HEK293 (cell line): ENCODE results near the gene PRM3.
A peak's percentile ranks its signal among the peaks of the same experiment; 100 is the strongest.

Experiments
- CTCF ChIA-PET: fragments of 350-600 bp; formaldehyde crosslinking; extraction: SDS; loops from one replicate; lab custom pipeline; 2021; ENCODE audit warnings: antibody characterized with exemption; lab: Yijun Ruan, JAX
- POLR2A ChIA-PET: fragments of 300-600 bp; formaldehyde crosslinking; extraction: SDS; loops from one replicate; lab custom pipeline; 2020; ENCODE audit warnings: antibody characterized with exemption, inconsistent platforms; lab: Yijun Ruan, JAX
- H3K27ac ChIP-seq: fragments of 200-500 bp; sonication (Bioruptor generic); 2 replicates; pipeline ENCODE4 v1.5.1; 2014; ENCODE audit warnings: low read depth, low read length, control low read depth, inconsistent platforms; ENCODE audit errors: extremely low read depth
- H3K36me3 ChIP-seq, 2 experiments: fragments of 200-500 bp in 1 of 2; sonication (Bioruptor generic) in 1 of 2; 1 replicate in 1 of 2; 2 replicates in 1 of 2; pipeline ENCODE4 v1.5.1; 2014 to 2017; ENCODE audit warnings: inconsistent platforms in 2 of 2, low read length in 2 of 2; ENCODE audit not compliant: control insufficient read depth in 2 of 2, insufficient read depth in 1 of 2
- H3K4me1 ChIP-seq: fragments of 200-500 bp; sonication (Bioruptor generic); 2 replicates; pipeline ENCODE4 v1.5.1; 2014; ENCODE audit warnings: mild to moderate bottlenecking, low read length, inconsistent platforms; ENCODE audit not compliant: control insufficient read depth, insufficient read depth
- H3K4me3 ChIP-seq: 2 replicates; pipeline ENCODE4 v1.5.1; 2011; ENCODE audit warnings: low read depth, mild to moderate bottlenecking, control low read depth, low read length, moderate library complexity
- H3K9me3 ChIP-seq: fragments of 200-500 bp; sonication (Bioruptor generic); 2 replicates; pipeline ENCODE4 v1.5.1; 2014; ENCODE audit warnings: low read depth, low read length, inconsistent platforms; ENCODE audit not compliant: control insufficient read depth, insufficient read depth
- FEZF1 ChIP-seq: fragments of 450-650 bp; formaldehyde crosslinking; IDR thresholded peaks from 2 replicates; pipeline ENCODE4 v1.5.1; 2016; ENCODE audit warnings: missing biosample characterization, missing genetic modification characterization
- GLIS2 ChIP-seq: fragments of 450-650 bp; formaldehyde crosslinking; IDR thresholded peaks from 2 replicates; pipeline ENCODE4 v1.5.1; 2016; ENCODE audit warnings: missing biosample characterization, missing genetic modification characterization
- HOXC10 ChIP-seq: sonication (generic); formaldehyde crosslinking; IDR thresholded peaks from 2 replicates; pipeline ENCODE4 v1.8.1; 2023; ENCODE audit warnings: mild to moderate bottlenecking, missing genetic modification reagents
- KLF10 ChIP-seq: fragments of 450-650 bp; IDR thresholded peaks from 2 replicates; pipeline ENCODE4 v1.5.1; 2018; ENCODE audit warnings: missing biosample characterization, mild to moderate bottlenecking, missing genetic modification characterization
- KLF9 ChIP-seq: fragments of 450-650 bp; formaldehyde crosslinking; IDR thresholded peaks from 2 replicates; pipeline ENCODE4 v1.5.1; 2016; ENCODE audit warnings: missing biosample characterization, missing genetic modification characterization, low read depth
- YY1 ChIP-seq: fragments of 450-650 bp; formaldehyde crosslinking; IDR thresholded peaks from 2 replicates; pipeline ENCODE4 v1.5.1; 2018; ENCODE audit warnings: missing biosample characterization, missing genetic modification characterization
- ZBTB20 ChIP-seq: fragments of 450-650 bp; formaldehyde crosslinking; IDR thresholded peaks from 2 replicates; pipeline ENCODE4 v1.5.1; 2016; ENCODE audit warnings: missing biosample characterization, missing genetic modification characterization
- ZBTB7A ChIP-seq: fragments of 450-650 bp; formaldehyde crosslinking; IDR thresholded peaks from 2 replicates; pipeline ENCODE4 v1.5.1; 2016; ENCODE audit warnings: low read depth, missing biosample characterization, missing genetic modification characterization
- ZFP69B ChIP-seq: fragments of 450-650 bp; formaldehyde crosslinking; IDR thresholded peaks from 2 replicates; pipeline ENCODE4 v1.5.1; 2016; ENCODE audit warnings: missing biosample characterization, missing genetic modification characterization
- ZIC2 ChIP-seq: fragments of 450-650 bp; formaldehyde crosslinking; IDR thresholded peaks from 2 replicates; pipeline ENCODE4 v1.5.1; 2016; ENCODE audit warnings: missing biosample characterization, missing genetic modification characterization
- ZNF114 ChIP-seq: fragments of 450-650 bp; formaldehyde crosslinking; IDR thresholded peaks from 2 replicates; pipeline ENCODE4 v1.5.0; 2017; ENCODE audit warnings: missing biosample characterization, missing genetic modification characterization
- ZNF138 ChIP-seq: fragments of 450-650 bp; formaldehyde crosslinking; IDR thresholded peaks from 2 replicates; pipeline ENCODE4 v1.5.1; 2016; ENCODE audit warnings: missing biosample characterization, missing genetic modification characterization, borderline replicate concordance
- ZNF146 ChIP-seq: fragments of 450-650 bp; formaldehyde crosslinking; IDR thresholded peaks from 2 replicates; pipeline ENCODE4 v1.5.1; 2016; ENCODE audit warnings: missing biosample characterization, missing genetic modification characterization
- ZNF157 ChIP-seq: fragments of 450-650 bp; formaldehyde crosslinking; IDR thresholded peaks from 2 replicates; pipeline ENCODE4 v1.5.1; 2016; ENCODE audit warnings: missing biosample characterization, missing genetic modification characterization
- ZNF2 ChIP-seq: fragments of 450-650 bp; formaldehyde crosslinking; IDR thresholded peaks from 2 replicates; pipeline ENCODE4 v1.5.1; 2016; ENCODE audit warnings: missing biosample characterization, missing genetic modification characterization
- ZNF335 ChIP-seq: fragments of 450-650 bp; formaldehyde crosslinking; conservative IDR thresholded peaks from 2 replicates; pipeline ENCODE4 v1.5.1; 2016; ENCODE audit warnings: missing biosample characterization, missing genetic modification characterization
- ZNF341 ChIP-seq: fragments of 450-650 bp; formaldehyde crosslinking; IDR thresholded peaks from 2 replicates; pipeline ENCODE4; 2016; ENCODE audit warnings: low read depth, missing biosample characterization, missing genetic modification characterization
- ZNF416 ChIP-seq: fragments of 450-650 bp; formaldehyde crosslinking; IDR thresholded peaks from 2 replicates; pipeline ENCODE4 v1.5.1; 2016; ENCODE audit warnings: missing biosample characterization, missing genetic modification characterization
- ZNF548 ChIP-seq: fragments of 450-650 bp; formaldehyde crosslinking; IDR thresholded peaks from 2 replicates; pipeline ENCODE4 v1.5.1; 2016; ENCODE audit warnings: missing biosample characterization, missing genetic modification characterization
- ZNF561 ChIP-seq: fragments of 450-650 bp; IDR thresholded peaks from 2 replicates; pipeline ENCODE4 v1.5.1; 2018; ENCODE audit warnings: missing biosample characterization, missing genetic modification characterization, borderline replicate concordance
- ZNF596 ChIP-seq: fragments of 450-650 bp; IDR thresholded peaks from 2 replicates; pipeline ENCODE4 v1.5.0; 2018; ENCODE audit warnings: missing biosample characterization, mild to moderate bottlenecking, missing genetic modification characterization, moderate library complexity
- ZNF600 ChIP-seq: fragments of 450-650 bp; formaldehyde crosslinking; IDR thresholded peaks from 2 replicates; pipeline ENCODE4 v1.5.1; 2016; ENCODE audit warnings: missing biosample characterization, missing genetic modification characterization
- ZNF623 ChIP-seq: fragments of 450-650 bp; formaldehyde crosslinking; IDR thresholded peaks from 2 replicates; pipeline ENCODE4 v1.5.1; 2016; ENCODE audit warnings: missing biosample characterization, missing genetic modification characterization
- ZNF624 ChIP-seq: fragments of 450-650 bp; formaldehyde crosslinking; IDR thresholded peaks from 2 replicates; pipeline ENCODE4 v1.5.1; 2017; ENCODE audit warnings: missing biosample characterization, missing genetic modification characterization
- ZNF747 ChIP-seq: fragments of 450-650 bp; formaldehyde crosslinking; IDR thresholded peaks from 2 replicates; pipeline ENCODE4 v1.5.1; 2016; ENCODE audit warnings: missing biosample characterization, missing genetic modification characterization
- ZXDB ChIP-seq: fragments of 450-650 bp; formaldehyde crosslinking; IDR thresholded peaks from 2 replicates; pipeline ENCODE4 v1.5.1; 2016; ENCODE audit warnings: missing biosample characterization, missing genetic modification characterization
- TF ChIP-seq, protein P1 (sequence below): fragments of 450-650 bp; formaldehyde crosslinking; IDR thresholded peaks from 2 replicates; pipeline ENCODE4 v1.5.1; 2016; ENCODE audit warnings: missing biosample characterization, missing genetic modification characterization
- TF ChIP-seq, protein P2 (sequence below): IDR thresholded peaks from 2 replicates; pipeline ENCODE4 v1.6.1; 2011; ENCODE audit warnings: mild to moderate bottlenecking, low read depth, low read length, borderline replicate concordance
- TF ChIP-seq, protein P3 (sequence below): fragments of 450-650 bp; formaldehyde crosslinking; optimal IDR thresholded peaks from 2 replicates; pipeline ENCODE3; 2016; ENCODE audit warnings: missing biosample characterization, mild to moderate bottlenecking, missing genetic modification characterization
- TF ChIP-seq, protein P4 (sequence below): fragments of 450-650 bp; formaldehyde crosslinking; IDR thresholded peaks from 2 replicates; pipeline ENCODE4 v1.5.1; 2016; ENCODE audit warnings: missing biosample characterization, missing genetic modification characterization

The PRM3 gene

DNA sequence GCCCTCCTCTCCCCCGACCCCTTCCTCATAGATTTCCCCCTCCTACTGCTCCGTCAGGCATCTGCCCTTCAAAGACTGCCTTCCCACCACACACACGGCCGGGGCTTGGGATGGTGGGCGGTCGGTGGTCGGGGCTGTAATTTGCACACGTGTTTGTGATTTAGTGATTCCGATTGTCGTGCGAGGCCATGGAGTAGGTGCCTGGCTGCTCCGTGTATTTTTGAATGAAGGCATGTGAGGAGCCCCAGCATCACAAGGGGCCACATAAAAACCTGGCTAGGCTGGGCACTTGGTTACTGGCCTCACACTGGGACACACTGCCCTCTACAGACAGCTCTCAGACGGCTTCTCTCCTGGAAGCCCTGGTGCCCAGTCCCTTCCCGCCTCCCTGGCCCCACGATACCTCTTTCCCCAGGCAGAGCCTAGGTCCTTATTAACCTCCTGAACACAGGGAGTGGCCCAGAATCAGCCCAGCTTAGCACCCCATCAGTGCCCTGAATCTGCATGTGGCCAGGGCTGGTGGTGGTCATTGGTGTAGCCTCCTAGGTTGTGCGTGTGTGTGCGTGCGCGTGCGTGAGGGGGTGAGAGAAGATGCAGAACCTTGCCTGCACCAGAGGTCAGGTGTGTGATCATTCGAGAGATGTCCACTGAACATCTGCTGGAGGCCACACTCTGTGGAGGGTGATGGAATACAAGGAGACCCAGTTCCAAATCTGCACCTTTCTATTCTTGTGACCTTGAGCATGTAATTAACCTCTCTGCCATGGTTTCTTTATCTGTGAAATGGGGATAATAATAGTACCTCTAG, 16.1 kb downstream of the PRM3 start (continued):
- peak; percentile 10; the same call in 1 of the 2 replicates for TF ChIP-seq ZXDB
- TF ChIP-seq, protein P1, sequence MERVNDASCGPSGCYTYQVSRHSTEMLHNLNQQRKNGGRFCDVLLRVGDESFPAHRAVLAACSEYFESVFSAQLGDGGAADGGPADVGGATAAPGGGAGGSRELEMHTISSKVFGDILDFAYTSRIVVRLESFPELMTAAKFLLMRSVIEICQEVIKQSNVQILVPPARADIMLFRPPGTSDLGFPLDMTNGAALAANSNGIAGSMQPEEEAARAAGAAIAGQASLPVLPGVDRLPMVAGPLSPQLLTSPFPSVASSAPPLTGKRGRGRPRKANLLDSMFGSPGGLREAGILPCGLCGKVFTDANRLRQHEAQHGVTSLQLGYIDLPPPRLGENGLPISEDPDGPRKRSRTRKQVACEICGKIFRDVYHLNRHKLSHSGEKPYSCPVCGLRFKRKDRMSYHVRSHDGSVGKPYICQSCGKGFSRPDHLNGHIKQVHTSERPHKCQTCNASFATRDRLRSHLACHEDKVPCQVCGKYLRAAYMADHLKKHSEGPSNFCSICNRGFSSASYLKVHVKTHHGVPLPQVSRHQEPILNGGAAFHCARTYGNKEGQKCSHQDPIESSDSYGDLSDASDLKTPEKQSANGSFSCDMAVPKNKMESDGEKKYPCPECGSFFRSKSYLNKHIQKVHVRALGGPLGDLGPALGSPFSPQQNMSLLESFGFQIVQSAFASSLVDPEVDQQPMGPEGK (tag by site-specific recombination) = peak; percentile 14; the same call in 1 of the 2 replicates
- no peak for TF ChIP-seq ZNF624 (tag by site-specific recombination)
- TF ChIP-seq ZNF747 (tag by site-specific recombination) = no peak
- TF ChIP-seq KLF10 (tag by site-specific recombination) = no peak
- TF ChIP-seq ZNF157 (tag by site-specific recombination) = no peak
- TF ChIP-seq FEZF1 (tag by site-specific recombination) = no peak
- no peak for TF ChIP-seq ZFP69B (tag by site-specific recombination)
- no peak for TF ChIP-seq ZNF596 (tag by site-specific recombination)

DNA sequence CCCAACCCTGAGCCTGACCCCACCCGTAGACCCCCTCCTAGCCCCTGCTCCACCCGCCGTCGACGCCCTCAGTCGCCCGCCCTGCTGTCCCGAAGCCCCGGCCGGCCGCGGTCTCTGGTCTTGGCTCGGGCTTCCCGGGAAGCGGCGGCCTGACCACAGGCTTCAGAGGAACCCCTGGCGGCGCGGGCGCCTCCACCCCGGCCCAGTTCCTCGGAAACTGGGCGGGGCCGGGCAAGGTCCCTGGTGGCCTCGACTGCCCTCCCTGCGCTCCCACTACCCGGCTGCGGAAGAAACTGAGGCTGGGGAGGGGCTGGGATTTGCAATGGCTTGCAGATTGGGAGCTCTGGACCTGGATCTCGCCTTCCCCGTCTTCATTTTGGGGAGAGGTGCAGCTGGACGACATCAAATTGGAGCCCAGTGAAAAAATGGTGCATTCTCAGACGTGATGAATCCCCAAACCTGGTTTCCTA, 16.7 kb downstream of the PRM3 start:
- Histone ChIP-seq H3K4me3 (peak overlapping the region; percentile 72), H3K27ac (peak overlapping the region; percentile 70; the same call in 1 of the 2 replicates), H3K9me3 (no peaks in the 10 kb centered on the region), H3K36me3 (no peaks in the 10 kb centered on the region), H3K4me1 (peaks cover 5% of the 10 kb centered on the region; the same call in 1 of the 2 replicates)
- ChIA-PET CTCF (interaction anchor here (0.7 to 6.8 kb wide), 21 partner anchors 10 to 303 kb away, joined by 3 to 58 read pairs (median 4); partner anchors contain the start of gene PRM2), POLR2A (interaction anchor here (0.6 to 2.5 kb wide), 40 partner anchors 12 to 334 kb away, joined by 3 to 19 read pairs (median 6); partner anchors contain the start of genes CLEC16A, DEXI, PRM2 and PRM3)
- TF ChIP-seq, protein P2, sequence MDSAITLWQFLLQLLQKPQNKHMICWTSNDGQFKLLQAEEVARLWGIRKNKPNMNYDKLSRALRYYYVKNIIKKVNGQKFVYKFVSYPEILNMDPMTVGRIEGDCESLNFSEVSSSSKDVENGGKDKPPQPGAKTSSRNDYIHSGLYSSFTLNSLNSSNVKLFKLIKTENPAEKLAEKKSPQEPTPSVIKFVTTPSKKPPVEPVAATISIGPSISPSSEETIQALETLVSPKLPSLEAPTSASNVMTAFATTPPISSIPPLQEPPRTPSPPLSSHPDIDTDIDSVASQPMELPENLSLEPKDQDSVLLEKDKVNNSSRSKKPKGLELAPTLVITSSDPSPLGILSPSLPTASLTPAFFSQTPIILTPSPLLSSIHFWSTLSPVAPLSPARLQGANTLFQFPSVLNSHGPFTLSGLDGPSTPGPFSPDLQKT = no peak
- TF ChIP-seq ZNF623 (no peak), HOXC10 (CRISPR knock-in tag) (no peak), ZNF2 (tag by site-specific recombination) (no peak), GLIS2 (tag by site-specific recombination) (peak; percentile 54; the same call in 1 of the 2 replicates), ZBTB20 (tag by site-specific recombination) (peak; percentile 22; the same call in 1 of the 2 replicates), ZNF138 (tag by site-specific recombination) (no peak), ZBTB7A (no peak), ZNF335 (tag by site-specific recombination) (peak; percentile 95), ZNF146 (tag by site-specific recombination) (no peak), ZNF341 (tag by site-specific recombination) (peak; percentile 48; the same call in 1 of the 2 replicates), ZNF561 (tag by site-specific recombination) (no peak), ZNF114 (tag by site-specific recombination) (no peak), ZNF548 (no peak), YY1 (tag by site-specific recombination) (no peak), ZIC2 (tag by site-specific recombination) (peak; percentile 60; the same call in 1 of the 2 replicates), ZNF600 (tag by site-specific recombination) (no peak), ZNF416 (tag by site-specific recombination) (no peak), KLF9 (tag by site-specific recombination) (no peak; the same call in 1 of the 2 replicates)
- TF ChIP-seq, protein P3, sequence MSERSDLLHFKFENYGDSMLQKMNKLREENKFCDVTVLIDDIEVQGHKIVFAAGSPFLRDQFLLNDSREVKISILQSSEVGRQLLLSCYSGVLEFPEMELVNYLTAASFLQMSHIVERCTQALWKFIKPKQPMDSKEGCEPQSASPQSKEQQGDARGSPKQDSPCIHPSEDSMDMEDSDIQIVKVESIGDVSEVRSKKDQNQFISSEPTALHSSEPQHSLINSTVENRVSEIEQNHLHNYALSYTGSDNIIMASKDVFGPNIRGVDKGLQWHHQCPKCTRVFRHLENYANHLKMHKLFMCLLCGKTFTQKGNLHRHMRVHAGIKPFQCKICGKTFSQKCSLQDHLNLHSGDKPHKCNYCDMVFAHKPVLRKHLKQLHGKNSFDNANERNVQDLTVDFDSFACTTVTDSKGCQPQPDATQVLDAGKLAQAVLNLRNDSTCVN (tag by site-specific recombination) = peak; percentile 7
- TF ChIP-seq, protein P4, sequence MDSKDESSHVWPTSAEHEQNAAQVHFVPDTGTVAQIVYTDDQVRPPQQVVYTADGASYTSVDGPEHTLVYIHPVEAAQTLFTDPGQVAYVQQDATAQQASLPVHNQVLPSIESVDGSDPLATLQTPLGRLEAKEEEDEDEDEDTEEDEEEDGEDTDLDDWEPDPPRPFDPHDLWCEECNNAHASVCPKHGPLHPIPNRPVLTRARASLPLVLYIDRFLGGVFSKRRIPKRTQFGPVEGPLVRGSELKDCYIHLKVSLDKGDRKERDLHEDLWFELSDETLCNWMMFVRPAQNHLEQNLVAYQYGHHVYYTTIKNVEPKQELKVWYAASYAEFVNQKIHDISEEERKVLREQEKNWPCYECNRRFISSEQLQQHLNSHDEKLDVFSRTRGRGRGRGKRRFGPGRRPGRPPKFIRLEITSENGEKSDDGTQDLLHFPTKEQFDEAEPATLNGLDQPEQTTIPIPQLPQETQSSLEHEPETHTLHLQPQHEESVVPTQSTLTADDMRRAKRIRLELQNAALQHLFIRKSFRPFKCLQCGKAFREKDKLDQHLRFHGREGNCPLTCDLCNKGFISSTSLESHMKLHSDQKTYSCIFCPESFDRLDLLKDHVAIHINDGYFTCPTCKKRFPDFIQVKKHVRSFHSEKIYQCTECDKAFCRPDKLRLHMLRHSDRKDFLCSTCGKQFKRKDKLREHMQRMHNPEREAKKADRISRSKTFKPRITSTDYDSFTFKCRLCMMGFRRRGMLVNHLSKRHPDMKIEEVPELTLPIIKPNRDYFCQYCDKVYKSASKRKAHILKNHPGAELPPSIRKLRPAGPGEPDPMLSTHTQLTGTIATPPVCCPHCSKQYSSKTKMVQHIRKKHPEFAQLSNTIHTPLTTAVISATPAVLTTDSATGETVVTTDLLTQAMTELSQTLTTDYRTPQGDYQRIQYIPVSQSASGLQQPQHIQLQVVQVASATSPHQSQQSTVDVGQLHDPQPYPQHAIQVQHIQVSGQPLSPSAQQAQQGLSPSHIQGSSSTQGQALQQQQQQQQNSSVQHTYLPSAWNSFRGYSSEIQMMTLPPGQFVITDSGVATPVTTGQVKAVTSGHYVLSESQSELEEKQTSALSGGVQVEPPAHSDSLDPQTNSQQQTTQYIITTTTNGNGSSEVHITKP = 0 out of 2 replicates have a peak, but pooled peaks have one; percentile 23
